GM21723 (cell line): ENCODE results near the gene BEND6.

ENCODE experiments used
- ATAC-seq: cut with Tn5 transposase; IDR thresholded peaks from one replicate; pipeline ENCODE4 v1.9.1; 2021; ENCODE audit warnings: mild to moderate bottlenecking, moderate library complexity; ENCODE audit not compliant: unreplicated experiment

Gene BEND6

DNA sequence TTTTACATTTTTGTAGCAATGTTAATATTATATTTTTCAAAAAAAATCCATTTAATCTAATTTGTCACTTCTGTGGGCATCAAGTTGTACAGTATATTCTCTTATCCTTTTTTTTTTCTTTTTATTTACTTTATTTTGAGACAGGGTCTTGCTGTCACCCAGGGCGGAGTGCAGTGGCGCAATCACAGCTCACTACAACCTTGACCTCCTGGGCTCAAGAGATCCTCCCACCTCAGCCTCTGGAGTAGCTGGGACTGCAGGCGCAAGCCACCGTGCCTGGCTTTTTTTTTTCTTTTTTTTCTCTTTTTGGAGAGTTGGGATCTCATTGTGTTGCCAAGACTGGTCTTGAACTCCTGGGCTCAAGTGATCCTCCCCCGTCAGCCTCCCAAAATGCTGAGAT is 14.4 kb upstream of the BEND6 start:
- no peak for ATAC-seq

DNA sequence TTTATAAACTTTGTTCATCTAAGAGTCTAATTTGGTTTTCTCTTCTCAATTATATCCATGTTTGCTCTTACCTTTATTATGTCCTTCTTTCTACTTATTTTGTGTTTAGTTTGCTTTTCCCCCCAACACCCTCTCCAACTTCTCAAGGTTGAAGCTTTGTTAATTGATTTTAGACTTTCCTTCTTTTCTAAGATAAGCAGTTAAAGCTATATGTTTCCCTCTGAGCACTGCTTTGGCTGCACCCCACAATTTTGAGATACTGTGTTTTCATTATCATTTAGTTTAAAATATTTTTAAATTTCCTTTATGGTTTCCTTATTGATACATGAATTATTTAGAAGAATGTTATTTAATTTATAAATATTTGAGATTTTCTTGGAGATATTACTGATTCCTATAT is 13.9 kb upstream of the BEND6 start:
- no peak for ATAC-seq

DNA sequence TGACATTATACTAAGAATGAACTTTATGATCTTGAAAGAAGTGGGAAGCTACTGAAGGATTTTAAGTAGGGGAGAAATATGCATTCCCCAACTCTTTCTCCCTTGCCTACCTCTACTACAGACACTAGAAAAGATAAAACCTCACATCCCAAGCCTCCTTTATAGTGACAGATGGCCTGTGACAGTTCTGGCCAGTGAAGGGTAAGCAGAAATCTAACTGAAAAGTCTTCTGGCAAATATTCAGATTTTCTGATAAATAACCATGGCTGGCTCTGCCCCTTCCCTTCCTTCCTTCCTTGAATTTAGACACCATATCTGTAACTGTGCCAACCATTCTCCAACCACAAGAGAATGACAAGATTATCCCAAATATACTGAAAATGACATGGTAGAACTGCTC is 10.2 kb upstream of the BEND6 start:
- ATAC-seq, result no peak

- no peak for ATAC-seq
These were observed 8.5 kb upstream of the BEND6 start for GRCh38 chr6:56946368-56946767.

DNA sequence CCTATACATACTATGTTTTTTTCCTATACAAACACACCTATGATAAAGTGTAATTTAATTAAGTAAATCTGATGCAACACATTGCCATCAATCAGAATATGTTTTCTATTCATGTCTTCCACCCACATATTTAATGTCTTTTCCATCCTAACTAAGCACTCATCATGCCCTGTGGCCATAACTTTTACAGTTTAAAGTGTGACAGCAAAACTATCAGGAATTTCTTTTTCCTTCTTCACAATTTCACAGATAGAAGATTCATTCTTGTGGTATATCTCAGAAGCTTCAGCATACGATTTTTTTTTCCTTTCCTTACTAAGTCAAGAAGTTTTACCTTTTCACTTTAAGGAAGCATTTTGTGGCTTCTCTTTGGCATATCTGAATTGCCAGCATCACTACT is 7.0 kb upstream of the BEND6 start:
- no peak for ATAC-seq

DNA sequence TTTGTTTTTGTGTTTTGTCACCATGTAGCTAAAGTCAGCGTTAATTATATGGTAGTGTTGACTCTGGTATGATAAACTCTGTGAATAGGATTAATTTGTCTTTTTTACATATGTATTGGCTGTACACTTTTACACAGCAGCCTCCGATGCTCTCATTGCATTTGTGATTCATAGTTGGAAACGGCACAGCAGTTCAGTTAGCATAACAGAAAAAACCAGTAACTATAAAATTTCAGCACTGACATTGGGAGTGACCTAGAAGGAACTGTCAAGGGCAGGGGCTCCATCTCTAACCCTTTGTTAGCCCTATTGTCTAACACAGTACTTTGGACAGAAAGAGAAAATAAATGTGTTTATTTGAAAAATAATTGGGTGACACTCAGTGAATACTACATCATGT is 5.6 kb upstream of the BEND6 start:
- ATAC-seq, result no peak

GRCh38 chr6:56949925-56950495 is 4.9 kb upstream of the BEND6 start:
- ATAC-seq, result no peak

DNA sequence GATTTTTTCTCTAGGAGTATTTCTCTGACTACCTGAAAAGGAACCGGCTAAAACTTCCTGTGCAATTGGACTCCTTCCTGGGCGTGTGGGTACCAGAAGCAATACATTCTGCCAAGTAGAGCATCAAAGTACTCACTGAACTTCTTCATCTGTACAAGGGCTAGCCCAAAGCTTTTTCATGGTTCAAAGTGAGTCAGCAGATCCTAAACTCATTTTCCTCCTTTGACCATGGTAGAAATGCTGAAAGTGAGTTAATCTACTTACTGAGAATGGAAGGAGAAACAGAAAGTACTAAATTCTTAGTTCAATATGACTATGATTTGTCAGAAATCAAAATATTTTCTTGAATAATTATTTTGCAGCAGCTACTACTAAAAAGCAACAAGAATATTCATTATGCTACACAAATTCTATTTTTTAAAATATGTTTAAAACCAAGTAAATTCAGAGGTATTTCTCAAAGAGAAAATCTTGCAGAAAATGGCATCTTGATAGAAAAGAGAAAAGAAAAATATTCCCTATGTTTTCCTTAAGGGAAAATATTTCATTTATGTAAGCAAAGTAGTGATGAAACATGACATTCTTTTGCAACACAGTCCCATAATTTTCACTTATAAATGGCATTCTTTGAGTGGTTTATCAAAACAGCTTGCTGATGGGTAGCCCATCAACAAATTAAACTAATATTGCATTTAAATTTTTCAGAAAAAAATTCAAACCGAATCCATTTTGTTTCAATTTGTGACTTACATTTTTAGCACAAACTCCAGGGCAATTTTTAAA is 3.7 kb upstream of the BEND6 start:
- no peak for ATAC-seq

DNA sequence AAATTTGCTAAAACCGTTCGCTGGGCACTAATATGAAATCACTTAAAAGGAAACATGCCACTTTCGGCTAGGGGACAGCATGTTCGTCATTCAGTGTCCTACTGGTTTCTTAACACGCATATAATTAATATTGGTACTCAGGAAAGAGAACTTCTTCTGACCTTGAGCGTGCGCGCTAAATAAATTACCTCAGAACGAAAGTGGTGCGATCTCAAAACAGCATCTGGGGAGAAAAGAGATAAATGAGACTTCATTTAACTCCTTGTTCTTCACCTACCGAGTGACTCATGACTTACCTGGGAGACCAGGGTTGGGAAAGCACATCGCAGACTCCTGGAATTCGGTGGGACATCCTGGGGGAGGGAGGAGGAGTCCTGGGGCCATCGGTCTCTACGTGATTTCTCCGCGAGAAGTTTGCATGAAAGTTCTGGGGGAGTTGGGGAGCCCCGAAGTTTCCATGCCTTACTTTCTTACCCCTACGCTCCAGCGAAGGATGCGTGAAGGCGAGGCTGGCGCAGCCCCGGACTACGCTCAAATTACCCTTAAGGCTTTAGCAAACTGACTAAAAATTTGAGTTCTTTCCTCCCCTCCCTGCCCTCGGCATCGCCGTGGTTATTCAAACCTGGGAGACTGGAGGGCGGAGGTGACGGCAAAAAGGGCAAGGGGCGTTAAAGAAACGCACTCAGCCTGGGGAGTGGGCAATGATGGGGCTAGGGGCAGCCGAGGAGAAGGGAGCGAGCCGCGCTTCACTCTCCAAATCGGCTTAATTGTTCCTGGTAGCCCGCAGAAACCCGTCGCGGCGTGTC is 1.1 kb upstream of the BEND6 start:
- ATAC-seq, result peak; percentile 17

GRCh38 chr6:56955171-56956155 is 556 bp downstream of the BEND6 start:
- ATAC-seq, result peak; percentile 74

DNA sequence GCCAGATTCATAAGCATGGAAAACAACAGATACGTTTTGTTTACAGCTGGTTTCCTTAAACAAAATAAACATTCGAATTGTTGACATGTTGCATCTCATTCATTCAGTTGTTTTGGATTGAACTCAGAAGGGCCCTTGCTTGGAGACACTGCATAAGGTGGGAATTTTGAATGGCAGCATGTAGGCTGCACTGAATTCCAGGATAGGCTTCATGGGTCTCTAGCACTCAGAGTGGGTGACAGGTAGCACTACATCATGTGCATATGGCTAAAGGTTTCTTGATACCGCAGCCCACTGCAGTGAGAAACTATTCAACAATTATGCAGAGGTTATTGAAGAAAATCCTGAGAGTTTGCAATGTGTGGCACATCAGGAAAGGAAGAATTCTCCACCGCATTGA is 1.6 kb downstream of the BEND6 start:
- ATAC-seq, result no peak

GRCh38 chr6:56957856-56958255 is 2.9 kb downstream of the BEND6 start:
- ATAC-seq, result no peak

DNA sequence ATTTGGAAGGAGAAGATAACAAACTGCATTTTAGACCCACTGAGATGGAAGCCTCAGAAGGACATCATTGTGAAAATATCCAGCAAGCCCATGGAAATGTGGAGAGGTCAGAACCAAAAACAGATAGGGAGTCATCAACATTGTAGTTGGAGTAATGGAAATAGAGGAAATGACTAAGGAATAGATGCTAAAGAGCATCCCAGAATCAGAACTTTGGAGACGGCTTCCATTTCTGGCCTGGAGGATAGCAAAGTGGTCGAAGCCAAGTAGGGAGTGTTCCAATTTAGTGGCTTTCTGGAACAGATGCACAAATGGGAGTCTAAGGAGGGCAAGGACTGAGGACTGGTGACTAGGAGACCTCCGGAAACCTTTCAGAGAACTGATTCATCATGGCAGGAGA is 3.6 kb downstream of the BEND6 start:
- ATAC-seq, result no peak

DNA sequence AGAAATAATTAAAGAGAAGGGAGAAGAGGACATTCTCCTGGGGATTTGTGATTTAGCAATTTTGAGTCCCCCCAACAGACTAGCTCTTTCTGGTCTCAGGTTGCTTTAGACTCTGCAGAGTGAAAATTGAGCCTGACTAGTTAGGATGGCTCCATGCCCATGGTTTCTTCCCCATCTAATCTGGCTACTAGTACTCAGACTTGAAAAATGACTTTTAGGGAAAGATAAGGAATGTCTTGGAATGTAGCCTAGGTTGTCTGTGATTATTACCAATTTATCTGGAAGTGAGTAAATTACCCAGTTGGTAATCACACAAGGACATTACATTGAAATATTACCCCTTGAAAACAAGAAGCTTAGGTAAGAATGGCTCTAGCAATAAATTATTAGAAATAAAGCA is 4.2 kb downstream of the BEND6 start:
- no peak for ATAC-seq

GRCh38 chr6:56959938-56960337 is 5.0 kb downstream of the BEND6 start:
- no peak for ATAC-seq

DNA sequence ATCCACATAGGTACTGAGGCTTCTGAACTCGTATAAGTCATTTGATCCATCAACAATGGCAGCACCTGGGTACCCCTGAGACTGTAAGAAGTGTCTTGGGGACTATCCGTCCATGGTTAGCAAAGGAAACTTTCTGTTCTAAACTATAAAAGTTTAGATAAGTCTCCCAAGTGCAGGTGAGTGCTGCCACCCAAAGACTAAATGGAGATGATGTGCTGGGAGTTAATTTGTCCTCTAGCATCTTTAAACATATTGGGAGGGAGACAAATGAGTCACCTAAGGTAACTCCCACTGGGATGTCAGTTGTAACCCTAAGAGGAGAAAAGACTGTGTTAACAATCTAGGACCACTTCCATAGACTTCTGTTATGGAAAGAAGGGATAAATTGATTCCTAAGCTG is 6.2 kb downstream of the BEND6 start:
- no peak for ATAC-seq

GRCh38 chr6:56962441-56962840 is 7.5 kb downstream of the BEND6 start:
- no peak for ATAC-seq

DNA sequence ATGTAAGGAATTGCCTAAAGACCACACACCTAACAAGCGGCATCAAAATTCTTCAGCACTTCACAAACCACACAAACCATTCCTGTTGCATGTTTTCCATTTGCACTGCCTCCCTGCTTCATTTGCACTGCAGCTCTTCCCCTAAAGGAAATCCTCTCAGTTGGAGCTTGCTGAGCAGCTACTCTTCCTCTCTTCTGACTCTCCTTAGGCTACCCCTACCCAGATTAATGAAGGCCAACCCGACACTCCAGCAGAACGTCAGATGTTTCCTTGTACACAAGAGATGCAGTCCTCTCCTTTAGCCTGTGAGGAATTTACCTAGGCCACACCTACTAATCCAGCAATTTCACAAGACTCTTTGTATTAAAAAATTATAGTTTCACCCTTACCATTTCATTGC is 8.1 kb downstream of the BEND6 start:
- ATAC-seq, result no peak

GRCh38 chr6:56963793-56964192 is 8.9 kb downstream of the BEND6 start:
- ATAC-seq, result no peak

- no peak for ATAC-seq
These were observed 10.2 kb downstream of the BEND6 start for GRCh38 chr6:56965126-56965525.

DNA sequence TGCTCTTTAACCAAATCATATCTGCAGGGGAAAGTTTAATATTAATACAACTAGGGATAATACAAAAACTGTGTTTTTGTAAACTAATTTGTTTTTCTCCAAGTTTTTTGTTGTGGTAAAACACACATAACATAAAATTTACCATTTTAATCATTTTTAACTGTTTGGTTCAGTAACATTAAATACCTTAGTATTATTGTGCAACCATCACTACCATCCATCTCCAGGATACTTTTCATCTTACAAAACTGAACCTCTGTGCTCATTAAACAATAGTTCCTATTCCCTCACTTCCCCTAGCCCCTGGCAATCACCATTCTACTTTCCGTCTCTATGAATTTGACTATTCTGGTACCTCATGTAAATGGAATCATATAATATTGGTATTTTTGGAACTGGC is 15.9 kb downstream of the BEND6 start:
- no peak for ATAC-seq
